ENCODE results near the gene MACROD2. TPM values are rescaled to one million over a fixed set of nuclear protein-coding genes. Genes with fewer than 3 reads are reported as not detected.
"Not testable (repeated sequence)": the region's sequence is repeated elsewhere in the genome, so short reads cannot be mapped to it uniquely, and the experiment has no call there.

The MACROD2 gene
- total RNA-seq, 1 experiment from 2014 or later: 1.6 TPM

- Histone ChIP-seq H4K5ac (ENCODE audit: insufficient read length, low read depth, low read length) (no peak overlapping the region), H3T11ph (ENCODE audit: low read length) (no peak overlapping the region), H3K9ac (ENCODE audit: extremely low read depth, insufficient read length, low read length) (no peak overlapping the region), H4K8ac (replicated peaks; ENCODE audit: insufficient read length, low read depth, low read length) (no peak overlapping the region), H3K4ac (ENCODE audit: low read depth, low read length) (no peak overlapping the region), H4K20me1 (ENCODE audit: control insufficient read depth, insufficient read depth, insufficient read length) (no peaks in the 10 kb centered on the region), H2BK12ac (ENCODE audit: insufficient read length, low read depth, low read length) (no peak overlapping the region), H2BK15ac (ENCODE audit: low read depth, low read length) (no peak overlapping the region), H3K4me2 (ENCODE audit: insufficient read depth, insufficient read length, low read length) (no peak overlapping the region), H2AFZ (ENCODE audit: low read length) (no peak overlapping the region), H3K27ac (ENCODE audit: insufficient read length, low read depth, low read length) (no peak overlapping the region), H3K9me3 (ENCODE audit: control insufficient read depth, low read depth, low read length) (no peaks in the 10 kb centered on the region), H2AK5ac (ENCODE audit: insufficient read length, low read length) (no peak overlapping the region), H4K91ac (ENCODE audit: insufficient read length, low read depth, low read length) (no peak overlapping the region), H3K56ac (ENCODE audit: insufficient read length, low read depth, low read length) (no peak overlapping the region), H3K23me2 (ENCODE audit: insufficient read length, low read depth, low read length, poor library complexity, severe bottlenecking) (no peaks in the 10 kb centered on the region), H3K14ac (ENCODE audit: insufficient read depth, low read length) (no peak overlapping the region), H2BK5ac (ENCODE audit: insufficient read length, low read length) (no peak overlapping the region), H3K23ac (ENCODE audit: insufficient read length, low read depth, low read length) (no peak overlapping the region), H2BK120ac (ENCODE audit: low read depth, low read length, poor library complexity, severe bottlenecking) (no peak overlapping the region), H3K79me1 (ENCODE audit: insufficient read depth, low read depth, low read length, poor library complexity, severe bottlenecking) (no peaks in the 10 kb centered on the region), H3K4me1 (ENCODE audit: insufficient read depth, low read length) (no peaks in the 10 kb centered on the region), H3K18ac (ENCODE audit: insufficient read length, low read depth, low read length) (no peak overlapping the region), H2BK20ac (ENCODE audit: low read depth, low read length, poor library complexity, severe bottlenecking) (no peak overlapping the region), H3K27me3 (ENCODE audit: insufficient read depth, low read length) (no peaks in the 10 kb centered on the region), H3K79me2 (ENCODE audit: insufficient read depth, low read length) (no peaks in the 10 kb centered on the region)
- Mint-ChIP-seq H3K4me3 (no peak overlapping the region), H3K27ac (no peak overlapping the region), H3K27me3 (ENCODE audit: low read depth) (no peaks in the 10 kb centered on the region), H3K36me3 (ENCODE audit: insufficient read depth in 1 of 3, low read depth in 3 of 3) (peaks cover 10 to 36% (median 12%) of the 10 kb centered on the region in 3 experiments; a peak in 6 of 7 replicates), H3K4me1 (peaks cover 7 to 14% of the 10 kb centered on the region in 2 experiments), H3K9me3 (peaks cover 15 to 22% of the 10 kb centered on the region in 2 experiments)
- no CpG with 5 or more reads among the region's 5 CpGs for WGBS (ENCODE audit: extremely low coverage, insufficient read length, low lambda C conversion rate)
- DNase-seq: no peak
- no peak for TF ChIP-seq CTCF (conservative IDR thresholded peaks at IDR 0.05)
Measured at GRCh38 chr20:15807271-15807670, 1812.0 kb downstream of the MACROD2 start.

GRCh38 chr20:15807771-15808170 lies 1812.5 kb downstream of the MACROD2 start:
- H3K27ac ChIP-seq (ENCODE audit: insufficient read length, low read depth, low read length); H3K14ac ChIP-seq (ENCODE audit: insufficient read depth, low read length): not testable (repeated sequence)

More at GRCh38 chr20:15807771-15808170, 1812.5 kb downstream of the MACROD2 start:
- H3K9me3 ChIP-seq (ENCODE audit: control insufficient read depth, low read depth, low read length); H3K4ac ChIP-seq (ENCODE audit: low read depth, low read length); DNase-seq; H3K23me2 ChIP-seq (ENCODE audit: insufficient read length, low read depth, low read length, poor library complexity, severe bottlenecking); H4K8ac ChIP-seq (replicated peaks; ENCODE audit: insufficient read length, low read depth, low read length); H4K5ac ChIP-seq (ENCODE audit: insufficient read length, low read depth, low read length); H2BK20ac ChIP-seq (ENCODE audit: low read depth, low read length, poor library complexity, severe bottlenecking); H3K4me1 ChIP-seq (ENCODE audit: insufficient read depth, low read length); H3K4me2 ChIP-seq (ENCODE audit: insufficient read depth, insufficient read length, low read length); H3K27ac Mint-ChIP-seq; H3K18ac ChIP-seq (ENCODE audit: insufficient read length, low read depth, low read length); H4K20me1 ChIP-seq (ENCODE audit: control insufficient read depth, insufficient read depth, insufficient read length); H2AFZ ChIP-seq (ENCODE audit: low read length); H3K56ac ChIP-seq (ENCODE audit: insufficient read length, low read depth, low read length); H3K27me3 ChIP-seq (ENCODE audit: insufficient read depth, low read length); H3T11ph ChIP-seq (ENCODE audit: low read length); H3K79me1 ChIP-seq (ENCODE audit: insufficient read depth, low read depth, low read length, poor library complexity, severe bottlenecking); H2BK15ac ChIP-seq (ENCODE audit: low read depth, low read length); H2AK5ac ChIP-seq (ENCODE audit: insufficient read length, low read length); H3K79me2 ChIP-seq (ENCODE audit: insufficient read depth, low read length); H3K27me3 Mint-ChIP-seq (ENCODE audit: low read depth); H3K9ac ChIP-seq (ENCODE audit: extremely low read depth, insufficient read length, low read length); H2BK12ac ChIP-seq (ENCODE audit: insufficient read length, low read depth, low read length); H2BK5ac ChIP-seq (ENCODE audit: insufficient read length, low read length); H4K91ac ChIP-seq (ENCODE audit: insufficient read length, low read depth, low read length); H2BK120ac ChIP-seq (ENCODE audit: low read depth, low read length, poor library complexity, severe bottlenecking); H3K23ac ChIP-seq (ENCODE audit: insufficient read length, low read depth, low read length); H3K4me3 Mint-ChIP-seq: not testable (repeated sequence)
- Mint-ChIP-seq H3K36me3 (ENCODE audit: insufficient read depth in 1 of 3, low read depth in 3 of 3) (peaks cover 10 to 36% (median 12%) of the 10 kb centered on the region in 3 experiments; a peak in 6 of 7 replicates), H3K4me1 (peaks cover 7 to 14% of the 10 kb centered on the region in 2 experiments), H3K9me3 (peaks cover 15 to 22% of the 10 kb centered on the region in 2 experiments)
- WGBS (ENCODE audit: extremely low coverage, insufficient read length, low lambda C conversion rate): no CpG with 5 or more reads among the region's 8 CpGs

Measured in H9 (cell line).